ENCODE data around the gene TMEM243.
"Not testable (repeated sequence)": the region's sequence is repeated elsewhere in the genome, so short reads cannot be mapped to it uniquely, and the experiment has no call there.

DNA sequence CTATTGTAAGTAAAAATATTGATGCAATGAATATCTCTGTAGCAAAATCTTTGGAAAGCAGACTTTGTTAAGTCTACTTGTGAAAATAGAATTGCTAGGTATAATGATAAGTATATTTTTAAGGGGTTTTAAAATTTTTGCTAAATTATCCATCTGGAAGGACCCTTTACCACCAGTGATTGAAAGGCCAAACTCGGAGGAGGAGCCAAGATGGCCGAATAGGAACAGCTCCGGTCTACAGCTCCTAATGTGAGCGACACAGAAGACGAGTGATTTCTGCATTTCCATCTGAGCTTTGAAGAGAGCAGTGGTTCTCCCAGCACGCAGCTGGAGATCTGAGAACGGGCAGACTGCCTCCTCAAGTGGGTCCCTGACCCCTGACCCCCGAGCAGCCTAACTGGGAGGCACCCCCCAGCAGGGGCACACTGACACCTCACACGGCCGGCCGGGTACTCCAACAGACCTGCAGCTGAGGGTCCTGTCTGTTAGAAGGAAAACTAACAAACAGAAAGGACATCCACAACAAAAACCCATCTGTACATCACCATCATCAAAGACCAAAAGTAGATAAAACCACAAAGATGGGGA lies 19.0 kb upstream of the TMEM243 start:
- TF ChIP-seq, protein P1, sequence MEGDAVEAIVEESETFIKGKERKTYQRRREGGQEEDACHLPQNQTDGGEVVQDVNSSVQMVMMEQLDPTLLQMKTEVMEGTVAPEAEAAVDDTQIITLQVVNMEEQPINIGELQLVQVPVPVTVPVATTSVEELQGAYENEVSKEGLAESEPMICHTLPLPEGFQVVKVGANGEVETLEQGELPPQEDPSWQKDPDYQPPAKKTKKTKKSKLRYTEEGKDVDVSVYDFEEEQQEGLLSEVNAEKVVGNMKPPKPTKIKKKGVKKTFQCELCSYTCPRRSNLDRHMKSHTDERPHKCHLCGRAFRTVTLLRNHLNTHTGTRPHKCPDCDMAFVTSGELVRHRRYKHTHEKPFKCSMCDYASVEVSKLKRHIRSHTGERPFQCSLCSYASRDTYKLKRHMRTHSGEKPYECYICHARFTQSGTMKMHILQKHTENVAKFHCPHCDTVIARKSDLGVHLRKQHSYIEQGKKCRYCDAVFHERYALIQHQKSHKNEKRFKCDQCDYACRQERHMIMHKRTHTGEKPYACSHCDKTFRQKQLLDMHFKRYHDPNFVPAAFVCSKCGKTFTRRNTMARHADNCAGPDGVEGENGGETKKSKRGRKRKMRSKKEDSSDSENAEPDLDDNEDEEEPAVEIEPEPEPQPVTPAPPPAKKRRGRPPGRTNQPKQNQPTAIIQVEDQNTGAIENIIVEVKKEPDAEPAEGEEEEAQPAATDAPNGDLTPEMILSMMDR (IDR thresholded peaks at IDR 0.05), result not testable (repeated sequence)
- TF ChIP-seq POLR2A (IDR thresholded peaks at IDR 0.05), result not testable (repeated sequence)

Measured in right lobe of liver (tissue), 4 donors.